Metanephros (tissue), 2 donors: Measurements from ENCODE around the gene SPDYE2B. TPM values are rescaled to one million over a fixed set of nuclear protein-coding genes. Genes with fewer than 3 reads are reported as not detected.

Source experiments
- small RNA-seq: library from RNA; depleted of rRNA; stranded (forward); fragments of <200 nt; gene quantifications from one replicate; pipeline ENCODE3, GENCODE V24; 2014; ENCODE audit warnings: low replicate concordance
- total RNA-seq: library from RNA; depleted of rRNA; stranded (reverse); fragments of >200 nt; gene quantifications from one replicate; pipeline ENCODE4 v1.2.3, GENCODE V29; 2014

SPDYE2B gene, protein sequence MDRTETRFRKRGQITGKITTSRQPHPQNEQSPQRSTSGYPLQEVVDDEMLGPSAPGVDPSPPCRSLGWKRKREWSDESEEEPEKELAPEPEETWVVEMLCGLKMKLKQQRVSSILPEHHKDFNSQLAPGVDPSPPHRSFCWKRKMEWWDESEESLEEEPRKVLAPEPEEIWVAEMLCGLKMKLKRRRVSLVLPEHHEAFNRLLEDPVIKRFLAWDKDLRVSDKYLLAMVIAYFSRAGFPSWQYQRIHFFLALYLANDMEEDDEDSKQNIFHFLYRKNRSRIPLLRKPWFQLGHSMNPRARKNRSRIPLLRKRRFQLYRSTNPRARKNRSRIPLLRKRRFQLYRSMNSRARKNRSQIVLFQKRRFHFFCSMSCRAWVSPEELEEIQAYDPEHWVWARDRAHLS
- total RNA-seq: not detected

DNA sequence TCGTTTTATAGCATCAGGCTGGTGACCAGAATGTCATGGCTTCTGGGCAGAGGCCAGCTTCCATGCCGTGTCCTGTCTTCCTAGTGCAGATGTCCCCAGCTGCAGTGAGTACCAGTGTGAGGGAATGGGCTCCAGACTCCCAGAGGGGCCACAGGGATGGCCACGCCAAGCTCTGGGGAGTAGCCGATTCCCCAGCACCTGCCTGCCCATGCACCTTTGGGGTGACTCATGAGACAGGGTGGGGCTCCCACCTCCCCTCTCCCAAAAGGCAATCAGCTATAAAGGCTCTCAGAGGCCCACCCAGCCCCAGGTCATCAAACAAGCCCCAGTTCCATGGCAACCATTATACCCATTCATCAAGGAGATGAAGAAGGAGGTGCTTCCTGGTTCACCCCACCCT, at the start of gene SPDYE2B:
TSS of gene SPDYE2B (plus strand) at position 396 of the 400 bp plus-strand sequence. CDS start 2,030 bp downstream, outside the sequence.

DNA sequence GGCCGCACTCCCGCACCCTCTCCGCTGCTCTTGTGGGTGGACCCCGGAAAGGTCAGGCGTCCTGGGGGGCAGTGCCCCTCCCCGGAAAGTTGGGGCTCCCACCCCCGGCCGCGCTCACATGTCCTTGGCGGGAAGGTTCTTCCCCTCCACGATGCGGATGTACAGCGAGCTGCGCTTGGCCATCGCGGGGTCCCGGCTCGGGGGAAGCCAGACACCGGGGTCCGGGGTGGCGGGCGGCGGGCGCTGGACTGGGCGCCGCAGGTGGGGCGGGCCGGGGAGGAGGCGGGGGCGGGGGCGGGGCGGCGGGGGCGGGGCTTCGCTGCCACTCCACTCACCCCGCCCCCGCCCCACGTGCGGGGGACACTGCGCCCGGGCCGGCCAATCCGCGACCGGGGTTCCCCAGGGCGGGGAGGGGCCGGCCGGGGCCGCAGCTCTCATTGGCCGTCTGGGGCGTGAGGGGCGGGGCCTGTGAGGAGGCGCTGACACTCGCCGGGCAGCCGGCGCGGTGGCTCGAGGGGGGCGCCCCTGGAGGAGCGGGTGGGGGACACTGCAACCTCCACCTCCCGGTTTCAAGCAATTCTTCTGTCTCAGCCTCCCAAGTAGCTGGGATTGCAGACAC, 33.5 kb upstream of the SPDYE2B start, which contains the start of gene RASA4:
TSS of gene RASA4 (minus strand) at position 250 of the 619 bp plus-strand sequence. CDS start at position 183, 67 bp downstream.

DNA sequence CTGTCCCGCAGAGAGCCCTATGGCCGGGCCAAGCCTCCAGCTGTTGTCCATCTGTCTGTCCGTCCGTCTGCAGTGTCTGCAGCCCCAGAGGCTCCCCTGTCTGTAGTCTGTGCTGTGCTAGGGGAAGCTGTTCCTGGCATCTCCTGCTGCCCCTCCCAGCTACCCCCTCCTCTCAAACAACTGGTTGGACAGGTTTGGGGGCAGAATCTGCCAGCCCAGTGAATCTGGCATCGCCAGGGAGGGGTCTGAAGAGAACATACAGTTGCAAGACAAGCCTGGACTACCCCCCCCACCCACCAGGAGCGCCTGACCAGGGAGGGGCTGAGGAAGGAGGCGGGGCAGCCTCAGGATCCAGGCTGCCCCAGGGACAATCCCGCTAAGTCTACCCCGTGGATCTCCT, 7.4 kb upstream of the SPDYE2B start, which contains the start of gene UPK3BL1:
TSS of gene UPK3BL1 (minus strand) at position 101 of the 400 bp plus-strand sequence. CDS start at position 51, 50 bp downstream.

DNA sequence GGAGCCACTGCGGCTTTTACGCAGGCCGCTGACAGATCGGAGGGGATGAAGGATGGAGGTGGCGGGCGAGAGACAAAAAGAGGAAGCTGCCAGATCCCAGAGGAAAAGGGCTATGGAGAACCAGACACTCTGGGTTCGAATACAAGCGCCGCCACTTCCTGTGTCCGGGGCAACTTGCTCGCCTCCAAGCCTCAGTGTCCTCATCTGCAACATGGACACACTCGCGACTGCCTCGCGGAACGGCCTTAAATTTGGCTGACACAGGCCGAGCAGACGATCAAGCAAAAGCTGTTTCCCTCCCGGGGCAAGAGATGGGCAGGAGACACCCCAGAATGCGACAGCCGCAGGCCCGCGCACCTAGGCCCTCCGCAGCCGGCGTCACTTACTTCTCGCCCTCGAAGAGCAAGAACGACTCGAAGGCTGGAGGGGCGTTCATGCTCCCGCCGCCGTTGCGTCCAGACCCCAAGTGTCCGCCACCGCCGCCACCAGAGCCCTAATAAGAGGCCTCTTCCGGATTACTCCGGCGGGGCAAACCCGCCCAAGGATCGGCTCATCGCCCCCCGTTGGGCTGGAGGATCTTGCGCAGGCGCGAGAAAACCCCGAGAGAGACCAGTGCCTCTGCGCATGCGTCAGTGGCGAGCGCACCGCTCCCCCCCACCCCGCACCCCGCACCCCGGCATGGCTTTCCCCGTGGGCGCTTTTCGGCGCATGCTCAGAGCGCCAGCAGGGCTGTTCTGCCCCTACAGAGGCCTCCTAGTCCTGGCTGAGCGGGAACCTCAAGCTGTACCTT, 21.2 kb downstream of the SPDYE2B start, which contains the start of gene POLR2J2:
TSS of gene POLR2J2 (minus strand) at position 498 of the 790 bp plus-strand sequence. CDS start at position 436, 62 bp downstream.

Small RNAs within 50 kb of the gene (small RNA-seq; reads per million reads assigned to genes)
- gene AC105052.3 (not detected), gene UPK3BL1 (not detected)

Other genes starting within 250 kb of the SPDYE2B start
- 29.8 TPM for gene ORAI2, start 216.7 kb upstream of the SPDYE2B start, total RNA-seq
- gene ALKBH4, start 185.5 kb upstream of the SPDYE2B start, total RNA-seq: 19.9 TPM
- gene LRWD1, start 185.3 kb upstream of the SPDYE2B start, total RNA-seq: 21.9 TPM
- 22.0 TPM for gene POLR2J, start 171.4 kb upstream of the SPDYE2B start, total RNA-seq
- 18.7 TPM for gene RASA4B, start 132.5 kb upstream of the SPDYE2B start, total RNA-seq
- gene UPK3BL2, start 106.6 kb upstream of the SPDYE2B start, total RNA-seq: 17.8 TPM
- not detected for gene SPDYE2, start 99.1 kb upstream of the SPDYE2B start, total RNA-seq
- 48.5 TPM for gene POLR2J3, start 77.7 kb upstream of the SPDYE2B start, total RNA-seq
- 55.5 TPM for gene RASA4, start 33.6 kb upstream of the SPDYE2B start, total RNA-seq
- gene UPK3BL1, start 7.5 kb upstream of the SPDYE2B start, total RNA-seq: 41.7 TPM
- 4.4 TPM for gene POLR2J2, start 21.3 kb downstream of the SPDYE2B start, total RNA-seq
- gene FAM185A, start 98.7 kb downstream of the SPDYE2B start, total RNA-seq: 19.5 TPM